Measurements from ENCODE around the gene FRMD6. TPM values are rescaled to one million over a fixed set of nuclear protein-coding genes. Genes with fewer than 3 reads are reported as not detected.

Gene FRMD6
- polyA plus RNA-seq, 1 experiment = 221 TPM

DNA sequence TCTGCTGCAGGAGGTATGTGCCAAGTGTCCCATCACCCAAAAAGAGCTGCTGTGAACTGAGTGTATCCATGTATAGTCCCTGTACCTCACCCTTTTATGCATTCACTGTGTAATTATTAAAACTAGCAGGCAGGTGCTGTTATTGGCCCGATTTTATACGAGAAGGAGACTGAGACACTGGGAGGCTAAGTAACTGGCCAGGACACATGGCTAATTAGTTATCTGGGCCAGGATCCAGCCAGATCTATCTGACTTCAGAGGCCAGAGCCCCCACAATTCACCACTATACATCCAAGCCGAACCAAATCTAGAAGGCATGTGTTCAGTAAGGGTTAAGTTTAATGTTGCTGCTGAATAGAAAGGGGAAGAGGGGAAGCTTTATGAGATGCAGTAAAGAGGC lies 73.4 kb downstream of the FRMD6 start:
- ChIA-PET CTCF (interaction anchor here (1.1 kb wide), 1 partner anchor 441 kb away, joined by 4 read pairs; no protein-coding TSS in a partner anchor), POLR2A (no interaction called here)
- H3K27ac ChIP-seq (ENCODE audit: low read depth, low read length) = no peak overlapping the region

DNA sequence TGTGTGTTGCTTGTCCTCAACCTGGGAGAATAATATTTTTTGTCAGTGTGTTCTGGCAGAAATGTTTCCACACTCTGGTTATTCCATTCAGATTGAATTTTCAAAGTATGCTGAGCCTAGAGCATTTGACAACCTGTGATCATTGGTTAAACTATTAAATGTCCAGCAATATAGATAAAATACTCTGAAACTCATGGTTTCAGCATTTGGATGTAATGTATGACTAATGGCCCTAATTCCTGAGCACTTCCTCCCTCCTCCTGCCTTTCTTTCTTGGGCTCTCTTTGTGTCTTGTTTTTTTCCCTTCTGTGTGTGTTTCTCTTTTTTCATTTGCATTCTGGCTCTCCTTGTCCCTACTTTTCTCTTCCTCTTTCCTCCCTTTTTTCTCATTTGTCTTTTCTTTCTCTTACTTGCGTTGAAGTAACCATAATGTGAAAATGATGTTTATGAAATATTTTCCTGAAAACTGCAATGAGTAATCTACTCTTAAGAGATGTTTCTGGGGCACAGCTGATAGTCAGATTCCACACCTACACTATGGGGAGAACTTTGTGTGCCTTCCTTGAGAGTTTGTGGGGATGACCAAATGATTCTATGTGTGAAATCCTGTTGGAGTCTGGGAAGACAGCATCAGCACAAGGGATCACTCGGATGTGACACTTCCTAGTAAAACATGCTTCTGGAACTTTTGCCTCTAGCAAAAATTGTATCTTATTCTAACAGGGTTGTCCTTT lies 74.6 kb downstream of the FRMD6 start:
- TF ChIP-seq, protein P1, sequence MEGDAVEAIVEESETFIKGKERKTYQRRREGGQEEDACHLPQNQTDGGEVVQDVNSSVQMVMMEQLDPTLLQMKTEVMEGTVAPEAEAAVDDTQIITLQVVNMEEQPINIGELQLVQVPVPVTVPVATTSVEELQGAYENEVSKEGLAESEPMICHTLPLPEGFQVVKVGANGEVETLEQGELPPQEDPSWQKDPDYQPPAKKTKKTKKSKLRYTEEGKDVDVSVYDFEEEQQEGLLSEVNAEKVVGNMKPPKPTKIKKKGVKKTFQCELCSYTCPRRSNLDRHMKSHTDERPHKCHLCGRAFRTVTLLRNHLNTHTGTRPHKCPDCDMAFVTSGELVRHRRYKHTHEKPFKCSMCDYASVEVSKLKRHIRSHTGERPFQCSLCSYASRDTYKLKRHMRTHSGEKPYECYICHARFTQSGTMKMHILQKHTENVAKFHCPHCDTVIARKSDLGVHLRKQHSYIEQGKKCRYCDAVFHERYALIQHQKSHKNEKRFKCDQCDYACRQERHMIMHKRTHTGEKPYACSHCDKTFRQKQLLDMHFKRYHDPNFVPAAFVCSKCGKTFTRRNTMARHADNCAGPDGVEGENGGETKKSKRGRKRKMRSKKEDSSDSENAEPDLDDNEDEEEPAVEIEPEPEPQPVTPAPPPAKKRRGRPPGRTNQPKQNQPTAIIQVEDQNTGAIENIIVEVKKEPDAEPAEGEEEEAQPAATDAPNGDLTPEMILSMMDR (IDR thresholded peaks at IDR 0.05; ENCODE audit: low read depth, low read length) = no peak
- ChIA-PET POLR2A (no interaction called here), CTCF (no interaction called here)
- Histone ChIP-seq H3K4me3 (ENCODE audit: low read depth, low read length) (no peak overlapping the region), H3K27me3 (ENCODE audit: control insufficient read depth, insufficient read depth, low read length) (no peaks in the 10 kb centered on the region), H3K27ac (ENCODE audit: low read depth, low read length) (no peak overlapping the region), H3K9me3 (ENCODE audit: control insufficient read depth, insufficient read depth, low read length) (no peaks in the 10 kb centered on the region)
- no peak for DNase-seq (ENCODE audit: low read depth, low spot score)

More for the DNA sequence above, 73.4 kb downstream of the FRMD6 start:
- DNase-seq (ENCODE audit: low read depth, low spot score) = no peak
- Histone ChIP-seq H3K4me3 (ENCODE audit: low read depth, low read length) (no peak overlapping the region), H3K27me3 (ENCODE audit: control insufficient read depth, insufficient read depth, low read length) (no peaks in the 10 kb centered on the region), H3K9me3 (ENCODE audit: control insufficient read depth, insufficient read depth, low read length) (no peaks in the 10 kb centered on the region; the same call in 1 of the 2 replicates)
- TF ChIP-seq, protein P1 (IDR thresholded peaks at IDR 0.05; ENCODE audit: low read depth, low read length) = no peak

DNA sequence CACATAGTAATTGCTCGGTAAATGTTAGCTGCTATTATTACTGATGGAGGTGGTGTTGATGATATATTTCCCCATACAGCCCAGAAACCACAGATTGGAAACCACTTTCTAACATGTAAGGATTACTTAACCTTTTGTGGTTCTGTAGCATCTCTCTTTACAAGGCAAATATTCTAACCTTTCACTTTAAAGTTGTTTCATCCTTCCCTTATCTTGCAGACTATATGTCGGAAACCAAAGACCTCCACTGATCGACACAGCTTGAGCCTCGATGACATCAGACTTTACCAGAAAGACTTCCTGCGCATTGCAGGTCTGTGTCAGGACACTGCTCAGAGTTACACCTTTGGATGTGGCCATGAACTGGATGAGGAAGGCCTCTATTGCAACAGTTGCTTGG lies 75.8 kb downstream of the FRMD6 start:
- Histone ChIP-seq H3K4me3 (ENCODE audit: low read depth, low read length) (no peak overlapping the region), H3K9me3 (ENCODE audit: control insufficient read depth, insufficient read depth, low read length) (no peaks in the 10 kb centered on the region), H3K27me3 (ENCODE audit: control insufficient read depth, insufficient read depth, low read length) (no peaks in the 10 kb centered on the region), H3K27ac (ENCODE audit: low read depth, low read length) (no peak overlapping the region)
- no peak for DNase-seq (ENCODE audit: low read depth, low spot score)
- ChIA-PET POLR2A (no interaction called here), CTCF (no interaction called here)
- TF ChIP-seq, protein P1 (IDR thresholded peaks at IDR 0.05; ENCODE audit: low read depth, low read length) = no peak

DNA sequence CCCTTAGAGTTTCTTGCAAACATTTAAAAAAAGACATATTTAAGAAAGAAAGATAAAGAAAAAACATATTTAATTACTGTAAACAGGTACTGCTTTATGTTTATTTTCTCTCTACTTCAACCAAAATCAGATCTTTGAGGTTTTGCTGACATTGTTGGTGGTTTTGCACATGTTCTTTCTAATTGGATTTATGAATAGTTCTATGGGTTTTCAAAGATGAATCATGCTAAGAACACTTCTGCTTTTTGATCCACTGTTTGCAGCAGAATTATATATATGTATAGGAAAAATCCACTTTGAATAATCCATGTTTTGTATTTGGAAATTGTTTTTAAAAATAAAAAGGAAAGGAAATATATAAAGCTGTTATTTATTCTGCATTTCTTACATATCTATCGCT lies 78.4 kb downstream of the FRMD6 start:
- no peaks in the 10 kb centered on the region for H3K27me3 ChIP-seq (ENCODE audit: control insufficient read depth, insufficient read depth, low read length)
- DNase-seq (ENCODE audit: low read depth, low spot score) = no peak
- ChIA-PET CTCF (interaction anchor here (0.6 kb wide), 1 partner anchor 47 kb away, joined by 3 read pairs; no protein-coding TSS in a partner anchor), POLR2A (no interaction called here)
- H3K9me3 ChIP-seq (ENCODE audit: control insufficient read depth, insufficient read depth, low read length) = peaks cover 3% of the 10 kb centered on the region; the same call in 1 of the 2 replicates
- no peak overlapping the region for H3K4me3 ChIP-seq (ENCODE audit: low read depth, low read length)
- H3K27ac ChIP-seq (ENCODE audit: low read depth, low read length) = no peak overlapping the region
- TF ChIP-seq, protein P1 (IDR thresholded peaks at IDR 0.05; ENCODE audit: low read depth, low read length) = no peak

DNA sequence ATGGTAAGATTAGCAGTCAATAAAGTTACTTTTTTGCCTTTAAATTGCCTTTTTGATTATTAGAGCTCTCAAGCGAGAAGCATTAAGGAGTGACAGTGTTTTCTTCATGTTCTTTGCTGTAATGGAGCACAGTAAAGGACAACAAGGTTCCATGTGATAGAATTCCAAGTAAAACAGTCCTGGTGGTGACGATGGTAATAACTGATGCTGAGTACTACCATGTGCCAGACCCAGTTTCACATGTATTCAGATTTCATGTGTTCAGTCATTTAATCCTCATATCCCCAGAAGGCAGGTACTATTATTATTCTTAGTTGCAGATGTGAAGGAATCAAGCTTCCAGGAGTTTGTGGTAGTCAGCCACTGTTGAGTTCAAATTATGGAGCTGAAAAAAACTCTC lies 79.0 kb downstream of the FRMD6 start:
- Histone ChIP-seq H3K4me3 (ENCODE audit: low read depth, low read length) (no peak overlapping the region), H3K9me3 (ENCODE audit: control insufficient read depth, insufficient read depth, low read length) (peaks cover 3% of the 10 kb centered on the region; the same call in 1 of the 2 replicates), H3K27ac (ENCODE audit: low read depth, low read length) (no peak overlapping the region), H3K27me3 (ENCODE audit: control insufficient read depth, insufficient read depth, low read length) (no peaks in the 10 kb centered on the region)
- ChIA-PET CTCF (interaction anchor here (0.6 to 0.7 kb wide), 2 partner anchors 46 to 79 kb away, joined by 3 to 5 read pairs; partner anchors contain the start of gene FRMD6), POLR2A (no interaction called here)
- DNase-seq (ENCODE audit: low read depth, low spot score) = no peak
- TF ChIP-seq, protein P1 (IDR thresholded peaks at IDR 0.05; ENCODE audit: low read depth, low read length) = no peak

Data from AG04450 (cell line).